Activated T-cell treated with anti-CD3 and anti-CD28 coated beads for 4 hours (primary cell): Measurements from ENCODE around the gene KIF2C.
"Not testable (repeated sequence)": the region's sequence is repeated elsewhere in the genome, so short reads cannot be mapped to it uniquely, and the experiment has no call there.

Source experiments
- DNase-seq: peaks from one replicate; pipeline ENCODE4 v3.0.0-alpha.2; 2020

KIF2C gene

GRCh38 chr1:44776730-44777068 lies 37.1 kb downstream of the KIF2C start:
- DNase-seq: no peak

DNA sequence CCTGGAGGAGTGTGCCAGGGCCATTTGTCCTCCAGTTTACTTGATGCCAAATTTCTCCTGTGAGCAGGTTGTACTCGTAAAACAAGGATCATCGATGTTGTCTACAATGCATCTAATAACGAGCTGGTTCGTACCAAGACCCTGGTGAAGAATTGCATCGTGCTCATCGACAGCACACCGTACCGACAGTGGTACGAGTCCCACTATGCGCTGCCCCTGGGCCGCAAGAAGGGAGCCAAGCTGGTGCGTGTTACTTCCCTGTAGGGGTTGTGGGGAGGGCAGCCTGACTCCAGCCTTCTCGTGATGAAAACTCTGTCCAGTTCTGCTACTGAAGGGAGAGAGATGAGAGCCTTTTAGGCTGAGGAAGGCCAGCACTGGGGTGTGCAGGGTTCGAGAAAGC lies 37.9 kb downstream of the KIF2C start:
- no peak for DNase-seq

DNA sequence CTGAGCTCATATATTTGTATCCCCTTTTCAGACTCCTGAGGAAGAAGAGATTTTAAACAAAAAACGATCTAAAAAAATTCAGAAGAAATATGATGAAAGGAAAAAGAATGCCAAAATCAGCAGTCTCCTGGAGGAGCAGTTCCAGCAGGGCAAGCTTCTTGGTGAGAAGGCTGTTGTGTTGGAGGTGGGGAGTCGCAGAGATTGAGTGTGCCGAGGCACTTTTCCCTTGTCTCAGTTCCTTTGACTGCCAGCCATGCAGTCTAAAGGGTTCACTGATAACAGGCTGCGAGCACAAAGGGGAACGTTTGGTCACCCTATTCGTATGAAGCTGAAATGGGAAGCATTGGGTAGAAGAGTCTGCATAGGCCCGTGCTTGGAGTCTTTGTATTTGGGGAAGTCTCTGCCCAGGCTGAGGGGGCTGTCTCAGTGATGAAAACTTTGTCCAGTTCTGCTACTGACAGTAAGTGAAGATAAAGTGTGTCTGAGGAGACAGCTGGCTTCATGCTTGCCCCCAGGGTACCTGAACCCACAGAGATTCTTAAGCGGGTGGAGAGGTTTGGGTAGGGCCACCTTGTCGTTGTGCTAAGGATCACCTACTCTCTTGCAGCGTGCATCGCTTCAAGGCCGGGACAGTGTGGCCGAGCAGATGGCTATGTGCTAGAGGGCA lies 38.5 kb downstream of the KIF2C start:
- DNase-seq: no peak

DNA sequence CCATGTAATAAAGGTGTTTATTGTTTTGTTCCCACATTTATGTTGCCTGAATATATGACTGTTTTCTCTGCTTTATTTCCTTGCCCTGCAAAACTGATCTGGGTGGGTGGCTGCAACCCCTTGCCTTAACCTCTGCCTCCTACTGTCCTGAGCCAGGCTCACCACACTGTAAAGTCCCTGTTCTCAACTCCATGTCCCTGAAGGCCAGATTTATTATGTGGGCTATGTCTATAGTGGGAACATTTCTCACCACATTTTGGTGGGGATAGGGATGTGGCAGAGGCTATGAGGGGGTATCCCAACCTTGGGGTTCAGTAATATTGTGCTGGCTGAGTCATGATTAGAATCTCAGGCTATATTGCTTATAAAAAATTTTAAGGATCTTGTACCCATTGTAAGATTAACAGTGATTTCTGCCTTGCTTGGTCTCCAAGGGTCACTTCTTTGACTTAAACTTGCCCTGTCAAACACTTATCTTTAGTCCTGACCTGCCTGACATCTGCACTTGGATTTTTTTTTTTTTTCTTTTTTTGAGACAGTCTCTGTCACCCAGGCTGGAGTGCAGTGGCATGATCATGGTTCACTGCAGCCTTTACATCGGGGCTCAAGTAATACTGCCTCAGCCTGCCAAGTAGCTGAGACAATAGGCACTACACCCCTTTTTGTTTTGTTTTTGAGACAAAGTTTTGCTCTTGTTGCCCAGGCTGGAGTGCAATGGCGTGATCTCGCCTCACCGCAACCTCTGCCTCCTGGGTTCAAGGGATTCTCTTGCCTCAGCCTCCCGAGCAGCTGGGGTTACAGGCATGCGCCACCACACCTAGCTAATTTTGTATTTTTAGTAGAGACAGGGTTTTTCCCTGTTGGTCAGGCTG lies 39.3 kb downstream of the KIF2C start:
- DNase-seq: no peak

- DNase-seq: no peak
Measured at GRCh38 chr1:44780583-44781121, 41.0 kb downstream of the KIF2C start.

DNA sequence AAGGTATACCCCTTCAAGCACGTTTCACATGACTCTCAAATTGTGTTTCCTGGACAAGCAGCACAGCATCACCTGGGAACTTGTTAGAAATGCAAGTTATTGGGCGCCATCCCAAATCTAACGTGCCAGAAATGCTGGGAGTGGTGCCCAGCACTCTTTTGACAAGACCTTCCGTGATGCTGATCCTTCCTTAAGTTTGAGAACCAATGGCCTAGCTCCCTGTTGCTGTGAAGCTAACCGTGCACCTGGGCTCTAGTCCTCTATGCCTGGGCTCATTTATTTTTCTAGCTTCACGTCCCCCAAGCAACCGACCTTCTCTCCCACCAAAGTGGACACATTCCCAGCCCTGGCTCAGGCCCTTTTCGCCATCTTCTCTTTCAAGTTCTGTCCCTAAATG lies 44.1 kb downstream of the KIF2C start:
- DNase-seq: no peak

- DNase-seq: no peak
Measured at GRCh38 chr1:44784094-44785028, 44.7 kb downstream of the KIF2C start.

- DNase-seq: no peak
Measured at GRCh38 chr1:44785029-44785380, 45.4 kb downstream of the KIF2C start.

DNA sequence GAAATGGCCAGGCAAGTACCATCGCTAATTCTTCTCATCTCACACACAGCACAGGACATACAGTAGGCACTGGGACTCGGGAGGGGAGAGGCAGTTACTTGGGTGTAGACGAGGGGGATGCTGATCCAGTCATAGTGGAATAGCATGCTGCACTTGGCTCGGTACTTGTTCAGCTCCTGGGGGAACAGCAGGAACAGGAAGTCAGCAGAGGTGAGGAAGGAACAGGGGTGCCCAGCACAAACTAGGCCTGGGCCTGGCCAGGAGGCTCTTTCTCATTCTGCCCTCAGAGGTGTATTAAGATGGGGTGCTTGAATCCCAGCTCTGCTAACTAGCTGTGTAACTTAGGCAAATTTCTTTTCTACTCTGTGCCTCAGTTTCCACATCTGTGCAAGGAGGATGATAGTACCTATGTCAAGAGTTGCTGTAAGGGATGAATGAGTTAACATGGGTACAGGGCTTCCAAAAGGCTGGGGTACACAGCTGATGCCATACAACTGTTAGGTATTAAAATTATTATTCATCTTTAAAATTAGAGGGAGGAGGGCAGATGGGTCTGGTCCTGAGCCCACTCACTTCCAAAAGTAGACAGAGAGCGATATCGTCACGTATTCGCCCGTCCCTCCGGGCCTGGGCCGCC lies 46.0 kb downstream of the KIF2C start:
- DNase-seq: no peak

- peak; percentile 76 for DNase-seq
Measured at GRCh38 chr1:44786138-44786840, 46.7 kb downstream of the KIF2C start.

DNA sequence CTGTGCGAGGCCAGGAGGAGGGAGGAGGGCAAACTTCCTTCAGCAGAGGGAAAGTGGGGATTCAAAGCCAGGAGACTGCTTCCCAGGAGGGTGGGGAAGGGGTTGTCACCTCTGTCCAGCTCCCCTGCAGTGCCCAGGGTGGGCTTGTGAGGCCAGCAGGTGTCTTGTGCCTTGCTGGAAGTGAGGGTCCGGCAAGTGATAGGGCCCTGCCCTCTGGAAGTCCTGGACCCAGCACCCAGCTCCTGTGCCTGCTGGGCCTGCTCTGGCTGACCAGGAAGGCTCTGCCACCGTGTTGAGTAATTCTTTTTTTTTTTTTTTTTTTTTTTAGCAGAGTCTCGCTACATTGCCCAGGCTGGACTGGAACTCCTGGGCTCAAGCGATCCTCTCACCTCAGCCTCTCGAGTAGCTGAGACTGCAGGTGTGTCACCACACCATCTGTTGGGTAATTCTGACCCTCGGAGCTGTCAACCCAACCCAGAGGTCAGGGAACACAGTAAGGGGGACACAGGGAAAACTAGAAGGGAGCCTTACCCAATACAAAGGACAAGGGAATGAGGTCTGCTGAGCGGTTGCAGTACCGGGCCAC lies 47.3 kb downstream of the KIF2C start:
- no peak for DNase-seq

DNA sequence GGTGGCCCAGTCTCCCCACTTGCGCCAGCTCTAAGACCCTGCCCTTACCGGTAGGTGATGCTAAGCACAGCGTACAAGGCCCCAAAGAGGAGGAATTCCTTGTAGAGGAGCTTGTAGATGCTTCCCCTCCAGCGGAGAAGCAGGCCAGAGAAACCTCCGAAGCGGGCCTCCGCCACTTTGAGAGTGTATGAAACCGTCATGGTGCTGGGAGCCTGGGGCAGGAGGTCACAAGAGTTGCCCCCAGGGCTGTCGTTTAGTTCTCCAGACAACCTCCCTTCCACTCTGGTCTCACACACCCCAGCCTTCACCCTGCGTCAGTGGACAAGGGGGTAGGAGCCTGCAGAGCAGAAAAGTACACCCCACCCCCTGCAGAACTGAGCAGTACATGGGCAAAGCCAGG lies 47.9 kb downstream of the KIF2C start:
- DNase-seq: no peak

DNA sequence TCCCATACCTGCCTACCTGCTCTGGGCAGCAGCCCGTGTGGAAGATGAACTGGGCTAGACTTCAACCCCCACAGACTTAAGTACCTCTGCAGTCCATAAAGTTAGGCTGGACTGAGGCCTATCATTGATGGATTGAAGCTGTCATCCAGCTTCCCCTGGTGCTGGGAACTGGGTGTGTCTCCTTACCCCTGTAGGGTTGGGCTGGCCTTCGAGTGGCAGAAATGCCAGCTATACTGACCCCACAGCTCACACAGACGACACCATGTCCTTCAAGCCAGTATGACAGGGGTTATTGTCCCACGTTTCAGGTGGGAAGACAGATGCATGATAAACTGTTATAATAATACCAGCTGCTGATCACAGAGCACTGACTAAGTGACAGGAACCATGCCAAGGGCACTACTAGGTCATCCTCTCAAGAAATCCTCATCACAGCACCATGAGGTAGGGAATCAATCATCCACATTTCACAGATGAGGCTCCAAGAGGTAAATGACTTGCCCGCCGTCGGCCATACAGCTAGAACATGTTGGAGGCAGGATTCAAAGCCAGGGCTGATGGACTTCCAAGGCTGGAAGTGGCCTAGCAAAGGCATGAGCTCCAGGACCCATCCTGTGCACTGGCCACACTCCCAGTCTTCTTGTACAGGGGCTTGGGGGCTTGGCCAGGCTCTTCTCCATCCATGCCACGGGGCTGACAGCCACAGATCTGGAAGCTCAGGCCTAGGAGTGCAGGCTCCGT lies 48.7 kb downstream of the KIF2C start, which contains the start of gene BEST4:
TSS of gene BEST4 (minus strand) at position 51 of the 741 bp plus-strand sequence. CDS start 465 bp downstream, outside the sequence.
- no peak for DNase-seq

DNA sequence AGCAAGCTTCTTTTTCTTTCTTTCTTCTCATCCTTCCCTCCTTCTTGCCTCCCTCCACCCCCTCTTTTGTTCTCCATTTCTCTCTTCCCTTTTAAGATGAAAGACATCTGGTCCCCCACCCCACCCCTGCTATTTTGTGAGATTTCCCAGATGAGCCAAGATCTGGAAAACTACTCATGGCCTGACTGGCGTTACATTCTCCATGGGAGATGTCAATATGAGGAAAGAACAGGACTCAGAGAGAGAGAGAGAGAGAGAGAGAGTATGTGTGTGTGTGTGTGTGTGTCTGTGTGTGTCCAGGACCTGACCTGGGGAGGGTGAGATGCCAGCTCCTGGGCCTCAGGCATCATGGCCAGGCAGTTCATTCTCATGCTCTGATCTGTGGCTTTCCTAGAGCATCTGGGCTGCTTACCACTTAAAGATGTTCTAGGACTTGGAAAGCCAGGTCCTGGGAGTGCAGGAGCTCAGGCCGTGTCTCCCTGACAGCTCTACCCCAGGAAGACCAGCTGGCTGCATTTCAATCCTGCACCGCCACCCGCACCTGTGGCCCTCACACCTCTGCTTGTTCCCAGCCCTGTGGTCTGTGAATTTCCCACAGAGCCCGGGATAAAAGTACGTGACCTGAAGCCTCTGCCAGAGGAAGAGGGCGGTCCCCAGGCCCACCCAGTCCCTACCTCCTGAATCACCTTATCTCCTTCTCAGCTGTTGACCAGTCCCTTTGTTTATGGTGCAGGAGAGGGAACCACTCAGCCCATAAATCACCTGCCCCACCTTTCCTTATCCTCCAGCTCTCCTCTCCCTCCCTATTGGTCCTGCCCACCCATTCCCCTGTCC lies 51.5 kb downstream of the KIF2C start:
- no peak for DNase-seq

- no peak for DNase-seq
Measured at GRCh38 chr1:44792736-44793502, 53.3 kb downstream of the KIF2C start.

- DNase-seq: not testable (repeated sequence)
Measured at GRCh38 chr1:44797886-44798285, 58.2 kb downstream of the KIF2C start.

DNA sequence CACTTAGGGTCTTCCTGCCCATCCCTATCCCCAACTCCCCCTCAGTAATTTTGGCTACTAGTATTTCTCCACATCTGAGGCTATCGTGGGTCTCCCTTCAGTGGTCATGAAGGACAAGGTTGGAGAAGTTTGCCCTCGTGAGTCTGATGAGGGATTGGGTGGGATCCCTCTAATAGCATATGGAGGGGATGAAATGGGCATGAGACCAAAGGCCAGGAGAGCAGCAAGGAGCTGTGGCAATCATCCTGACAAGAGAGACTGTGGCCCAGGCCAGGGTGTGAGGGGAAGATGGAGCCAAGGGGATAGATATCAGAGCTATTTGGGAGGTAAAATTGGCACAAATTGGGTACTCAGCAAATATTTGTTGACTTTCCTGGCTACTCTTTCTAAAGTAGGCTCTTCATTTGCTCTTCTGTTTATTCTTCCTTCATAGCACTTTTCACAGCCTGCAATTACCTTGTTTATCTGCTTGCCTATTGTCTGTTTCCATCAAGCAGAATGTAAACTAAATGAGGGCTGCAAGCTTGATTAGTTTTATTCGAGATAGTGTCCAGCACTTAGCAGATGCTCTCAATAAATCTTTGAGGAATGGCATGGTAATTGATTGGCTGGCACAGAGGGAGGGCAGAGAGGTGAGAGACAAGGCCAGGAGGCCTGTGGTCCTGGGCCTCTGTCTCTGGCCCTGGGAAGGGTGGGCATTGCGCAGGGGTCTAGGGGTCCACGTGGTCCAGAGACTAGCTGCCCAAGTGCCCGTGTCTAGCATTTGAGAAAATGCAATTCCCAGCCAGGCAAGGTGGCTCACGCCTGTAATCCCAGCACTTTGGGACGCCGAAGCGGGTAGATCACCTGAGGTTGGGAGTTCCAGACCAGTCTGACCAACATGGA lies 59.1 kb downstream of the KIF2C start:
- no peak for DNase-seq
